ENCODE results near the gene TMEM156. TPM values are rescaled to one million over a fixed set of nuclear protein-coding genes. Genes with fewer than 3 reads are reported as not detected.
A peak's percentile ranks its signal among the peaks of the same experiment; 100 is the strongest.
"Not testable (repeated sequence)": the region's sequence is repeated elsewhere in the genome, so short reads cannot be mapped to it uniquely, and the experiment has no call there.

Gene TMEM156
- total RNA-seq, 1 donor from 2014 or later: 0.34 TPM

DNA sequence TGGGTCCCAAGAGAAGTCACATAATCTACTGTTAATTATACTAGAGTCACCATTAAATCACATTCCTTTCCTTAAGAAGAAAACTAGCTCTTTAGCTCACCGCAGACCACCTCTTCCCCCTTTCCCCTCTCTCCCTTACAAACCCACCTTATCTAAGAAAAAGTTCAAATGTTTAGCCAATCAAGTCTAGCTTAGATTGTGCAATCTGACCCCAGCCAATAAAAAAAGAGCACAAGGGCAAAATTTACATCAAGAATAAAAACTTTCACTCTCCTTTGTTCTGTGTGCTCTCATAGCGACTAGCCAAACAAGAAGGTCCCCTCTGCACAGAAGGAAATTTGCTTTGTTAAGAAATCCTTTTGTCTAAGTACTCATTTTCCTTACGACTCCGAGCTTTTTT lies 76.3 kb downstream of the TMEM156 start:
- no peak for DNase-seq

DNA sequence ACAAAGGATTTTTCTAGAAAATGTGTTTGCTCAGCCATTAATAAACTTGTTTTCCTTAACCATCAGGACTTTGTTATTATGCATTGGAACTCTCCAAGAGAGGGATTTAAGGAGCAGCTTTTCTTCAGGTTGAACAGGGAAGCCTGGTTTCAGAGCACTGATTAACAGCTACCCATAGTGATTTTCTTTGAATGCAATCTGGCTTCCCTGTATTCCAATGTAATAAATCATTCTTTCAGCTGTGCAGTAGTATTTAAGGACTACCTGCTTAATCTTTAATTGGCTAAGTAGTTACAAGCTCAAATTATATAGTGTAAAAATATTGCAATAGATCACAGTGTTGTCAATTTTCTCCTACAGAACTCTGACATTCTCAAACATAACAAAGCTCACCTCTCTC lies 77.5 kb downstream of the TMEM156 start:
- DNase-seq: no peak

DNA sequence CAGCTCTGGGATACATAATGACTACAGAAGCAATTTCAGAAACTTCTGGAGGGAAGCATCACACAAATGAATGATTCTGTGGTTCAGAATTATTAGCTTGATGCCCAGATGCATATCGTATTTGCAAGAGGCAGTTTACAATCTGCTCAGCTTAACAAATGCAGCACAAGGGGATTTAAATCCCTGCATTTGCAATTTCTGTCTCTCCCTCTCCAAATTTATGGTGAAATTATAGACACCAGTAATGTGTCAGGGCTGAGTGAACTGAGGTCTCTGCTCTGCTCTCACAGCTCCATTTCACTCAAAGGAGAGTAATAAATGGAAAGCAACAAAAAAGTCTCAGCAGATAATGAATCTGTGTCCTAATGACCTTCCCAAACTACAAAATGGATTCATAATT lies 80.2 kb downstream of the TMEM156 start:
- DNase-seq: no peak

DNA sequence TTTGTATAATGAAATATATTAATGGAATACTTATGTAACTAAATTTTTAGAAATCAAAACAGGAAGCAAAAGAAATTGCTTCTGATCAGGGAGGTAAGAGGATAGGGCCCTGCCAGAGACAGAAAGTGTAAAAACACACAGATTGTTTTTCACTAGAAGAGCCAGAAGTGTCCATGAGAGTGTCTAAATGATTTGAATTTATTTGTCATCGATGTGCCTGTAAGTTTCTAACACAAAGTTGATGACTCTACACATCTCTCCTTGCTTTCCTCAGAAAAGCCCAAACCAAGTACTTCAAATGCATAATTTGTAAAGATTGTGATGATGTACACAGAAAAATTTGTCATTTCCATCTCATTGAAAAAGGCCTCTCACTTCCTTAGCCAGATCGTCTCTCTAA lies 80.6 kb downstream of the TMEM156 start:
- no peak for DNase-seq

DNA sequence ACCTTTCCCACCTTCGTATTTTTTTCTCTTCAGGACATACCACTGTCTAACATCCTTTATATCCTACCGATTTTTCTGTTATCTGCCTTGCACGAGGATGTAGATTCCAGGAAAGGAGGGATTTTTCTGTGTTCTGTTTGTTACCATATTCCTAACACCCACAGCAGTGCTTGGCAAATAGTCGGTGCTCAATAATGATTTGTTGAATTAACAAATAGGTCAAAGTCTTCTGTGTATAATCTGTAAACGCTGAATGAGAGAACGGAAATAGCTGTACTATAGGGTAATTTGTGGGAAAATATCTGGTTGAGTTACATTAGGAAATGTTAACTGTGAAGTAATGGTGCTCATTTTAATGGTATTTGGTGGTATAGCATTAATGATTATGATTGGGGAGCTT lies 81.5 kb downstream of the TMEM156 start:
- no peak for DNase-seq

DNA sequence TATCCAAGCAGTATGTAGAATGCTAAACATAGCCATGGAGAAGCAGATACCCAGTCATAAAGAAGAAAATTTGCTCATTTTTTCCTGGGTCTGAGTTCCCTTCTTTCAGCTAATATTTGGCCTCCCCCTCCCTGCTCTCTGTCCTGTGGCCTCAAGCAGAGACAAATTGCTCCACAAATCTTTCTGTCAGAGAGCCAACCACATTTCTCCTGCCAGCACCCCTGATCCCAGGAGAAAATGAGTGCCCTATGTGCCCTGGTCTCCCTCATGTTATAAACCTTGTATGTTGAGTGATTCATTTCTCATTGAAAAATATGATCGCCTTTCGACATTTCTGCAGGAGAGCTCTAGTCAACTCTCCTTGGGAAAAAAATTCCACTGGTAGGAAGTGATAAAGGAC lies 82.0 kb downstream of the TMEM156 start:
- no peak for DNase-seq

DNA sequence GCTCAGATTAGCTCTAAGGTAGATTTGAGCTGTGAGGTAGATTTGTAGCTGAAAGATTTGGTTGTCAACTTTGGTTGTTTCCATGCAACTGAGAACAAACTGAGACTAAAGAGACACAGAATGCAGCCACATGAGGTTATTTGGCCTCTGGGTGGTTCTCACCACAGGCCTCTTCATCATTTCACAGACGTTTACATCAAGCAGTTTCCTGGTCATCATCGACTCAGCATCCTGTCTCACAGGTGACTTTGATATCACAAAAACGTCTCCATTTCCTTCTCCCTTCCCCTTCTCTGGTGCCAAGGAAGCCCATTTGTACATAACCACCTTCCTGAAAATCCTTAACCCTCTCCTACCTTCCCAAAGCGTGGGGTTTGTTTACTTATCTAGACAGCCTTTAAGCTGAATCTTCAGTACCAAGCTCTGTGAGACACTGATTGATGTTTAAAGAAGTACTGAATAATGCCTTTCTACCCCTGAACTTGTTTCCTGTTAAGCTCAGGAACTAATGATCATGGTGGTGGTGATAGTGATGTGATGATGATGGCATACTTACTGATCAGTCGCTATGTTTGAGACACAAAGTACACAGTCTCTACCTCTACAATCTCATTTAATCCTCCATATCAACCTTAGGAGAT lies 82.7 kb downstream of the TMEM156 start:
- DNase-seq: peak; percentile 10

DNA sequence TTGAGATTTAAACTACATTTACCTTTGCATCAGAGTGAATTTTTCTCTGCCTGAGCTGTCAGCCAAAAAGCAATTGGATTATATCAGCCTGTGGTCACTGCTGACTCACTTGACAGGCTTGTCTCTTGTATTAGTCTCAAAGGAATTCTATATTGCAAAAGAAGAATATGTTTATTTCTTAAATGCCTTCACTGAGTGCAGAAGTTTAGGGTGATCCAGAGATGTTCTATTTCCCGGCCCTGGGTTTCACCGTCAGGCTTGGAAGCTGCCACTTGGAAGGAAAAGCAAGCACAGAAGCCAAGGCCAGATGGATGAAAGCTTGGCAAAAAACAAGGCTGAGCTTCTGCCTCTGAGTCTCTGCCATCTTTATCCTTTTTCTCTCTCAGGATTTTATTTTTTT lies 83.7 kb downstream of the TMEM156 start:
- DNase-seq: peak; percentile 17

DNA sequence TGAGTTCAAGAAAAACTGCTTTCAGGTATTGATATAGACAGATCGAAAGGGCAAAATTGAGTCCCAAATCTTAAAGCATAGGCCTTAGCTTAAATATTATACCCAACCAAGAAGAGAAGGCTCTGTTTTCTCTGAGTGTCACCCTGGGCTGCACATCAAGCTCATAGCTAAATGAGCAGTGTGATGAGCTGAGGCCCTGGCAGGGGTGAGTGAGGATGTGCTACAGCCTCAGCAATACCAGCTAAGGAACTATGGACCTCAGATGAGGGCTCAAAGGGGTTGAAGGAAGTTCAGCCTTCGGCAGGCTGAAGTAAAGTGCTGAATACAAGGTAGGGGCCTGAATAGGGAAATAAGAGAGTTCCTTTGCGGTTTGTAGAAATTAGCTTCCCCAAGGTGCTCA lies 85.3 kb downstream of the TMEM156 start:
- no peak for DNase-seq

DNA sequence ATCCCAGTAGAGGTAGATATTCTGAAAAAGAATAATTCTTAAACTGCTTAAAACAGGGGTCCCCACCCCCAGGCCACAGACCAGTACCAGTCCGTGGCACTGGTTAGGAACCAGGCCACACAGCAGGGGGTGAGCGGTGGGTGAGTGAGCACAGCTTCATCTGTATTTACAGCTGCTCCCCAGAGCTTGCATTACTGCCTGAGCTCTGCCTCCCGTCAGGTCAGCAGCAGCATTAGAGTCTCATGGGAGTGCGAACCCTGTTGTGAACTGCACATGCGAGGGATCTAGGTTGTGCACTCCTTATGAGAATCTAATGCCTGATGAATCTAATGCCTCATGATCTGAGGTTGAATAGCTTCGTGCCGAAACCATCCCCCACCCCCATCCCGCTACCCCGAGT lies 87.8 kb downstream of the TMEM156 start:
- no peak for DNase-seq

DNA sequence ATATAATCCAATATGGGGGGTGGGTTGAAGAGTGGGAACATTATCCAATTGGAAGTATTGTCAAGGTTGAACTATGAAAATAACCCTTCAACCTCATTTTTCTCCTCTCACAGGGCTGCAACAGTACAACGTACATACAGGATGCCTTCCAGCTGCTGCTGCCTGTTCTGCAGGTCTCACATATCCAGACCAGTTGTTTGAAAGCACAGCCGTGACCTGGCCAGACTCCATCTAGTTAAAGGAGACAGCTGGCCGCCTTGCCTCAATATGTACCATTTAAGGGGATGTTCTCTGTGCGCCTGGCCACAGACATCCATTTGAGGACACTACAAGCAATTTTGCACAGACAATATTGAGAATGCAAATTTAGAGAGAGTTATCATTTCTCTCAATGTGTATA lies 88.9 kb downstream of the TMEM156 start:
- DNase-seq: no peak

DNA sequence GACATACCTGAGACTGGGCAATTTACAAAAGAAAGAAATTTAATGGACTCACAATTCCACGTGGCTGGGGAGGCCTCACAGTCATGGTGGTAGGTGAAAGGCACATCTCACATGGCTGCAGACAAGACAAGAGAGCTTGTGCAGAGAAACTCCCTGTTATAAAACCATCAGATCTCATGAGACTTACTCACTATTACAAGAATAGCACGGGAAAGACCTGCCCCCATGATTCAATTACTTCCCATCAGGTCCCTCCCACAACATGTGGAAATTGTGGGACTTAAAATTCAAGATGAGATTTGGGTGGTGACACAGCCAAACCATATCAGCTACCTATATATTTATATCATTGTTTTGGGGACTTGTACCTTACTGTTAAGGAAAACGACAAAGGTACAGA lies 90.3 kb downstream of the TMEM156 start:
- not testable (repeated sequence) for DNase-seq

DNA sequence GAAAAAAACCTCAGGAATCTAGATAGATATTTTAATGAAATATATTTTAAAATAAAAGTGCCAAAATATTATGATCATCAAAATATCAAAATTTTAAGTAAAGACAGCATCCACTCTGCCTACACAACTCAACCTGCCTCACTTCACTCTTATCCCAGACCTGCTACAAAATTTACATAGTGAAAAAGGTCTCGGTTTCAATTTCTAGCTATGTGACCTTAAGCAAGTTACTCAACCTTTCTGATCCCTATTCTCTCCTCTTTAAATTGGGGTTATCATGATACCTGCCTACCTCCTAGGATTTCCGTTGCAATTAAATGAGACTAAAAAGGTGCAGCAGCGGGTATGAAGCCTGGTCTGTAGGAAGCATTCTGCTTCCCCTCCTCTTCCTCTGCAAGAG lies 91.7 kb downstream of the TMEM156 start:
- DNase-seq: no peak

DNA sequence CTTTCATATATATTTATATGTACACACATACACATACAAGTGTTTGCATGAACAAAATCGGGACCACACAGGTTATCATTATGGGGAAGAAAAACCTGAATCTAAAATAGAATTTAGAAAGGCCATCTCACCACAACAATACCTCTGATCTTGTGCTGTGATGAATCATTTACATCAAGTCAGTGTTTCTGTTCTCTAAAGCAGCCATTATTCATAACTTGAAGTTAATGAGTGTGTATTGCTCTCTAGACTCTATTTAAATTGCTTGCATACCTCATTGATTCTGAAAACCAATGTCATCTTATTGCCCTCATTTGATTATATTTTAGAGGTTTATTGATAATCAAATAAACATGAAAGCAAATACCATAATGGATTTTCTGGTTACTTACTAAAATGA lies 93.0 kb downstream of the TMEM156 start:
- no peak for DNase-seq

DNA sequence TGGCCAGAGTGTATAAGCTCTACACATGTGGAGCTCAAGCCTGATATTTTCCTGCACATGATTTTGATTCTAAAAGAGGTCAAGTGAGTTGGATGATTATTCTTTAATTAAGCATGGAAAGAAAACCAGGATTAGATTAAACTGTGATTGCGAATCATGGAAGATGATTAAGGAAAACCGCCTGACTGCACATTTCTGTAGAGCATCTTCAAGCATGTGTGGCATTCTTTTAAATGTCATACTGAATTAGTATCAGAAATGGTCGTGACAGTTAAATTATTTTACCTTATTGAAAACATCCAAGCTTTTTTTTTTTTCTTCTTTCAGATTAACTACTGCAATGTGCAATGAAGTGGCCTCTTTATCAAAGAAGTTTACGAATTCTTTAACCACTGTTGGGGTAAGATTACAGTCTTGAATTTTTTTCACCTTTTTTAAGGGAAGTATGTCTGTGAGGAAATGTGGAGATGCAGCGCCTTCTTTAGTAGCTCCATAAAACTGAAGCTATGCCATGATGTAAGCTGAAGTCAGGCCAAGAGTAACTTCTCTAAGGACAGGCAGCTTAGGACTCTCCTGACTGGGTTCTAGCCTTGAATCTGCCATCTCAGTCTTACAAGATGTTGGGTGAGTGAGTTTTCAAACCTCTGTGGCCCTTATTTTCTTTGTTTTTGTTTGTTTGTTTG lies 96.7 kb downstream of the TMEM156 start:
- DNase-seq: no peak

DNA sequence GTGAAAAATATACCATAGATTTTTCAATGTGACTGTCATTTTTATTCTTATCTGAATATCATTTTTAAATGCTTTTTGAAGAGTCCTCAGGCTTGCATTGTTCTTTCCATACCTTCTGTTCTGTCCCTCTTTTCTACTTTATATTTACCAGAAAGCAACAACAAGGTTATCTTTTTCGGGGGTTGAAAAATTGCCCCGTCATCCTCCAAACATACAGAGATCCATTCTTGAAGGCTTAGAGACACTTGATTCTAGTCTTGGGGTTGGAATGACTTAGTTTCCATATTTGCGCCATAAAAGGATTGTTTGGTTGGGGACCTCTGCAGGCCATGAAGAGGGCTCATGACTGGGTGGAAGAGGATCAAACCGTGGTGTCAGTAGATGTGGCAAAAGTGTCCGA lies 101.1 kb downstream of the TMEM156 start:
- no peak for DNase-seq

DNA sequence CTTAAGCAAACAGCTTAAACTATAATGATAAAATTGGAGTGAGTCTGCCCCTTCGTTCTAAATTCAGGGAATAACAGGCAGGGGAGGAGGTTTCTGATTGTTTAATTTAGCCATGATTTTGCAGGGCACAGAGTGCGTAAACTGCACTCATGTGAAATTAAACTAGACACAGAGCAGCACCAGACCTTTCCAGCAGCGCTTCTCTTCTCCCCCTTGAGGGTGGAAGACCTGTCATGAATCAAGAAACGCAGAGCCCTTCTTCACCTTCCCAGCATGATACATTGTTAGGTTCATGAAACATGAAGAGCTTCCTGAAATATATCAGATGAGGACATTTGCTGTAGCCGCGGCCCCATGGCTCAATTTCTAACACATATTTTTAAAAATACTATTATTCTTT lies 101.5 kb downstream of the TMEM156 start:
- no peak for DNase-seq

DNA sequence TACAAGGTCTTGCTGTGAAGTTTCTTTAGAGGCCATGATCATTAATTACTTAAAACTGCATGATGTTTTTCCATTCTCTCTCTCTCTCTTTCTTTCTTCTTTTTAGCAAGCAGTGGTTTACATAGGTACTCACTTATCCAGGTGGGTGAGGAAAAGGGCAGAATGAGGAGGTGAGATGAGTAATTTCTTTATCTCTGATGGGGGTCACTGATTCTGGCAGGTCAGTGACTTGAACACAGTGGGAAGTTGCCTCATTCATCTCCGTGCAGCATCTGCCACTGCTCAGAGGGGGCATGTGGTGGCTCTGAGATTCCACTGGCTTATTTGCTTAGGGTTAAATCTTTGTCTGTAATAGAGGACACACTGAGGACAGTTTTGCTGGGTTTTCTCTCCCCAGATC lies 102.0 kb downstream of the TMEM156 start:
- DNase-seq: no peak

DNA sequence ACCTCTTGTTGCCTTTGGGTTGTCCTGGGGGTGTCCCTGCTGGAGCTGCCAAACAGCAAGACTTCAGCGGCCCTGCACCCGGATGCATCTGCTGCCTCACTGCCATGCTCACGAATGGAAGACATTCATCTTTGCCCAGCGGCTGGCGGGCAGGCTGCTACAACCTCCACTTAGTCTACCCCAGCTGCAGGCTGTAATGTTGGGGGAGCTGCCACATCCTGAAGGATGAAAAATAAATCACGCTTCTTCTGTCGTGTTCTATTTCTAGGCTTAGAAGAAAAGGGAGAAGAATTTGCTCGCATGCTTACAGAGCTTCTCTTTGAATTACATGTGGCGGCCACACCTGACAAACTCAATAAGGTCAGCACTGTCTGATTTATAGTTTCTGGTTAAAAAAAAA lies 103.2 kb downstream of the TMEM156 start:
- no peak for DNase-seq

DNA sequence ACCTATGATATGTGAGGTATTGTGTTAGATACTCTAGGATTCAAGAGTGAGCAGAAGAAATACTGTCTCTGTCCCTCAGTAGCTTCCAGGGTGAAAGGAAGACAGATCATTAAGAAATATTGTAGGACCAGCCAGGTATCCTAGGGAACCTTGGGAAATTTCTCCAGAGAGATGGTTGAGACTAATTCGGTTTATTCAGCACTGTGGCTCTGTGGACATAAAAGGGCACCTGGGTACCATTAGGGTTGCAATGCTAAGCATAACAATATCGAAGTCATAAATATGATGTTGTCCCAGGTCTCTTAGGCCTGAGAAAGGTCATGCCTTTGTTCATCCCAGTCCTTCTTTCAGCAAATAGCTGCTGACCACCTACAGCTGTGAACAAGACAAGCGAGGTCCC lies 103.6 kb downstream of the TMEM156 start:
- no peak for DNase-seq

DNA sequence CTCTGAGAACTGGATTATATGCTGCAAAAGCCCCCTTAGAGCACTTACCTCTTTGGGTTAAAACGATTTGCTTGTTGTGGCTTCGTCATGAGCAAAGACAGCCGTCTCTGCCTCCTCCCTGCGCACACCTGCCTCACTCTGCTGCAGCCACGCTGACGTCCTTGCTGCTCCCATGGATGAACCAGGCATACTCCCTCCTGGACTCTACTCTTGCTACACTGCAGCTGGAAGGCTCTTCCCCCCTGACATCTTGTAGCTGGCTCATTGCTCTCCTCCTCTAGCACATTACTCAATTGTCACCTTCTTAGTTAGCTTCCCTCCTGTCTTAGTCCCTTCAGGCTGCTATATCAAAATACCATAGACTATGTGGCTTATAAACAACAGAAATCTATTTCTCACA lies 105.3 kb downstream of the TMEM156 start:
- DNase-seq: no peak

DNA sequence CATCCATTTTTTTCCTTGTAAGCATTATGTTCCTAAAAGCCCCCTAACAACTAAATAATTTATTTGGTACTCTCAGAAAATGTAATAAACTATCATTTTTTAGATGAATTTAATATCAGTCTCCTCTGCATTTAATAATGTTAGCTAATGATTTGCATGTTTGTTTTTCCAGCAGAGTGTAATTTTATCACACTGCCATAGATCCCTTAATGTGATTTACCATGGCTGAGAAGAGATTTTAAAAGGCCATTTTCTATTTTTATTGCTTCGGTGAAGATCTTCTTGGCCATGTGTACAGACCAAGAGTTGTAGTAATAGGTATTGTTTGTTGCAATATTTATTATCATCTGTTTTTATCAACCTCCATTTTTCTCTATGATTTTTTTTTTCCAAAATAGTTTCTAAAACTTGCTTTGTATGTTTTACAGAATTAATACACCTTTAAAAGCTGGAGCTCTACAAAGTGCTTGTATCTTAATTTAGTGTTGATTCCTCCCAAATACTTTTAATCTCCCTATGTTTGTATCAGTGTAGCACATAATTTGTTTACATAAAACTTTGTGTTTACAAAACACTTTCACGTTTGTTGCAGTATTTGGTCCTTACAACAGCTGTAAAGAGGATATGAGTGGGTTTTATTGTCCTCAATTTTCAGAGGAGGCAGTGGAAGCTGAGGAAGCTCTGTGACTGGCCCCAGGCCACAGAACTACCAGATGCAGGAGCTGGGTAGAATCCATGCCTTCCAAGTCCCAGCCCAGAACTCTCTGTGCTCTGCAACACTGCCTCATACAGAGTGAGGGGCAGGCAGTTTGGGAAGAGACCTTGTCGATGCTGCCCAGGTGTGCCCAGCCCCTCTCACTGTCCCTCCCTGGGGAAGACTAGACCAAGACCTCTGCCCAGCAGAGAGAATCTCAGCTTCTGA lies 106.5 kb downstream of the TMEM156 start:
- DNase-seq: no peak

DNA sequence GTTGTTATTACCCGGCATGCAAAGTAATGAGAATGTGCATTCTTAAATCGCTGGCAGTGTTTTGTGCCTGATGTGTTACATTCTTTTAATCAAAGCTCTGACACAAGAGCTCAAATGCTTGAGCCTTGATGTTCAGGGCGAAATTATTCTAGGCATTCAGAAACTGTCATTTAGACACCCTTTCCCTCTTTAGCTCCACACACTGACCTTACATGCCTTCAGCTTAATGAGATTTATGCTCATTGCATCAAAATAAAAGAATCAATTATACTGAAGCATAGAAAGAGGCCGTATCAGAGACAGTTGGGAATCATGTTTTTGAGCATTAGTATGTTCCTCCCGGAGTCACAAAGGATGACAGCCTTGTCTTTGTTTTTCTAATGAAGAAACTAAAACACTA lies 107.9 kb downstream of the TMEM156 start:
- no peak for DNase-seq

DNA sequence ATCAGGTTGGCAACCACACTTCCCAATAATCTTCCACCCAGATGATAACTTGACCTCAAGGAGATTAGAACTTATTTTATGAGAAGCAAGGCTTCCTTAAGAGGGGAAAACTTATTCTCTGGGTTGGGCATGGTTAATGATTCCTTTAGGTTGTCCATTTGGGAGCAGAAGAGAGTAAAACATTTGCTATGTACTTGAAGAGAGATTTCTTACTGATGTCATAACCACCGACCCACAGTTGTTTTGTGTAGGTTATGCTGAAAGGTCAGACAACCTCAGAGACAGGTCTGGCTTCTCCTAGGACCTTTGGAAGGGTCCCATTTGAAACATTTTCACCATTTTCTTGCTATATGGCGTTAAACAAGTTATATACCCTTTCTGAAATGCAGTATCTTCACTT lies 108.5 kb downstream of the TMEM156 start:
- DNase-seq: no peak
